H1 (cell line): ENCODE measurements around the gene RNF44. TPM values are rescaled to one million over a fixed set of nuclear protein-coding genes. Genes with fewer than 3 reads are reported as not detected.

Source experiments
- CTCF ChIA-PET: fragments of 300-600 bp; sonication (Branson Sonifier 250); formaldehyde crosslinking; loops from one replicate; lab custom pipeline; 2021; ENCODE audit not compliant: partially characterized antibody; lab: Charles Lee
- POLR2A ChIA-PET: fragments of 300-600 bp; sonication (Branson Sonifier 250); formaldehyde crosslinking; loops from one replicate; lab custom pipeline; 2021; ENCODE audit warnings: inconsistent platforms; ENCODE audit not compliant: partially characterized antibody; lab: Charles Lee
- DNase-seq, 2 experiments: peaks; one replicate each; pipeline versions ENCODE4 v3.0.0 to v3.0.0-alpha.2; 2010 to 2022; ENCODE audit warnings: low spot score in 2 of 2, low read depth in 1 of 2, mixed read lengths in 1 of 2
- FAIRE-seq: peaks from 2 replicates; lab custom pipeline; 2011; peaks lifted over from hg19 to GRCh38; lab: Jason Lieb, UNC
- H2AFZ ChIP-seq: 2 replicates; pipeline ENCODE4 v1.8.1; 2012; ENCODE audit warnings: low read length, inconsistent platforms
- H2AK5ac ChIP-seq: 2 replicates; pipeline ENCODE4 v1.6.1; 2013; ENCODE audit warnings: low read depth, low read length
- H2BK120ac ChIP-seq: replicated peaks from 2 replicates; pipeline ENCODE3; 2013; ENCODE audit warnings: low read depth, low read length, inconsistent platforms
- H2BK12ac ChIP-seq: 2 replicates; pipeline ENCODE4 v1.6.1; 2013; ENCODE audit warnings: low read depth, low read length
- H2BK15ac ChIP-seq: 2 replicates; pipeline ENCODE4 v1.6.1; 2013; ENCODE audit warnings: low read length
- H2BK20ac ChIP-seq: 2 replicates; pipeline ENCODE4 v1.6.1; 2013; ENCODE audit warnings: low read length
- H2BK5ac ChIP-seq: 2 replicates; pipeline ENCODE4 v1.6.1; 2013; ENCODE audit warnings: low read depth, low read length
- H3K14ac ChIP-seq: 2 replicates; pipeline ENCODE4 v1.6.1; 2013; ENCODE audit warnings: inconsistent platforms; ENCODE audit not compliant: insufficient read length
- H3K18ac ChIP-seq: 2 replicates; pipeline ENCODE4 v1.6.1; 2013; ENCODE audit warnings: low read length; ENCODE audit errors: extremely low read depth
- H3K23ac ChIP-seq: 2 replicates; pipeline ENCODE4 v1.6.1; 2013; ENCODE audit warnings: inconsistent platforms; ENCODE audit not compliant: insufficient read length
- H3K23me2 ChIP-seq: 2 replicates; pipeline ENCODE4 v1.6.1; 2013; ENCODE audit warnings: low read depth, low read length
- H3K27ac ChIP-seq: 2 replicates; pipeline ENCODE4 v1.6.1; 2011; ENCODE audit warnings: low read depth, low read length, inconsistent platforms
- H3K27me3 ChIP-seq, 4 experiments: replicated peaks in 1 of 4; 1 replicate in 1 of 4; 2 replicates in 3 of 4; pipeline versions ENCODE4 v1.6.1 to v1.8.1; 2011 to 2013; ENCODE audit warnings: low read length in 3 of 4, mild to moderate bottlenecking in 3 of 4, inconsistent platforms in 2 of 4, mixed read lengths in 2 of 4, moderate library complexity in 1 of 4; ENCODE audit not compliant: control insufficient read depth in 3 of 4, insufficient read depth in 3 of 4; ENCODE audit errors: extremely low read depth in 1 of 4
- H3K36me3 ChIP-seq, 4 experiments: 2 replicates each; pipeline versions ENCODE4 v1.6.1 to v1.8.1; 2011 to 2013; ENCODE audit warnings: mild to moderate bottlenecking in 4 of 4, low read length in 3 of 4, moderate library complexity in 2 of 4, control low read depth in 1 of 4, inconsistent platforms in 1 of 4; ENCODE audit not compliant: insufficient read depth in 4 of 4, control insufficient read depth in 2 of 4
- H3K4ac ChIP-seq: replicated peaks from 2 replicates; pipeline ENCODE3; 2013; ENCODE audit warnings: low read length, low read depth, mixed read lengths, inconsistent platforms; ENCODE audit not compliant: insufficient read length
- H3K4me1 ChIP-seq, 4 experiments: replicated peaks in 1 of 4; 1 replicate in 1 of 4; 2 replicates in 3 of 4; pipeline versions ENCODE4 v1.6.1 to v1.8.1; 2011 to 2013; ENCODE audit warnings: low read length in 3 of 4, inconsistent platforms in 2 of 4, mixed read lengths in 1 of 4; ENCODE audit not compliant: insufficient read depth in 4 of 4, control insufficient read depth in 3 of 4
- H3K4me2 ChIP-seq, 2 experiments: 2 replicates each; pipeline versions ENCODE4 v1.6.1 to v1.8.1; 2011 to 2013; ENCODE audit warnings: low read depth in 2 of 2, low read length in 2 of 2, control low read depth in 1 of 2, inconsistent platforms in 1 of 2, mild to moderate bottlenecking in 1 of 2; ENCODE audit not compliant: insufficient read depth in 1 of 2
- H3K4me3 ChIP-seq, 4 experiments: fragments of 200-600, 300-600 bp in 1 of 4; sonication (generic), shearing (Covaris generic), sonication (Bioruptor Twin) in 1 of 4; 2 replicates each; pipeline versions ENCODE4 v1.5.1 to v1.8.1; 2011 to 2016; ENCODE audit warnings: low read length in 4 of 4, low read depth in 3 of 4, control low read depth in 2 of 4, inconsistent platforms in 2 of 4, mild to moderate bottlenecking in 2 of 4, mixed read lengths in 1 of 4, moderate library complexity in 1 of 4; ENCODE audit not compliant: insufficient read depth in 2 of 4; ENCODE audit errors: extremely low read depth in 1 of 4
- H3K56ac ChIP-seq: replicated peaks from 2 replicates; pipeline ENCODE3; 2013; ENCODE audit warnings: low read depth, mild to moderate bottlenecking, mixed read lengths, low read length, inconsistent platforms; ENCODE audit not compliant: insufficient read length
- H3K79me1 ChIP-seq: 2 replicates; pipeline ENCODE4 v1.6.1; 2013; ENCODE audit warnings: low read depth, low read length, control low read depth
- H3K79me2 ChIP-seq, 2 experiments: 2 replicates each; pipeline versions ENCODE4 v1.6.1 to v1.8.1; 2012 to 2013; ENCODE audit warnings: low read length in 2 of 2, mild to moderate bottlenecking in 2 of 2, inconsistent platforms in 1 of 2; ENCODE audit not compliant: insufficient read depth in 2 of 2, control insufficient read depth in 1 of 2
- H3K9ac ChIP-seq, 4 experiments: replicated peaks in 1 of 4; 1 replicate in 1 of 4; 2 replicates in 3 of 4; pipeline versions ENCODE4 v1.6.1 to v1.8.1; 2011 to 2013; ENCODE audit warnings: low read depth in 3 of 4, low read length in 3 of 4, control low read depth in 2 of 4, mild to moderate bottlenecking in 2 of 4, moderate library complexity in 2 of 4, inconsistent platforms in 1 of 4; ENCODE audit errors: extremely low read depth in 1 of 4
- H3K9me3 ChIP-seq, 2 experiments: 2 replicates each; pipeline versions ENCODE4 v1.6.1 to v1.8.1; 2012 to 2013; ENCODE audit warnings: mild to moderate bottlenecking in 2 of 2, moderate library complexity in 2 of 2, control low read depth in 1 of 2, inconsistent platforms in 1 of 2, low read depth in 1 of 2, low read length in 1 of 2, mixed read lengths in 1 of 2; ENCODE audit not compliant: insufficient read depth in 2 of 2
- H4K20me1 ChIP-seq, 2 experiments: replicated peaks in 1 of 2; 2 replicates each; pipeline versions ENCODE3 to v1.8.1; 2011 to 2013; ENCODE audit warnings: inconsistent platforms in 2 of 2, low read length in 2 of 2, mild to moderate bottlenecking in 1 of 2; ENCODE audit not compliant: insufficient read depth in 2 of 2, control insufficient read depth in 1 of 2
- H4K5ac ChIP-seq: 2 replicates; pipeline ENCODE4 v1.6.1; 2013; ENCODE audit warnings: low read length, low read depth, mixed read lengths, inconsistent platforms; ENCODE audit not compliant: insufficient read length
- H4K8ac ChIP-seq: 2 replicates; pipeline ENCODE4 v1.8.0; 2013; ENCODE audit warnings: mild to moderate bottlenecking, moderate library complexity, low read length, inconsistent platforms; ENCODE audit not compliant: insufficient read depth; ENCODE audit errors: extremely low read depth
- H4K91ac ChIP-seq: replicated peaks from 2 replicates; pipeline ENCODE3; 2013; ENCODE audit warnings: low read length, mixed read lengths, inconsistent platforms; ENCODE audit not compliant: insufficient read length
- BCL11A ChIP-seq, 2 experiments: IDR thresholded peaks; one replicate each; pipeline ENCODE4 v1.6.1; 2011; ENCODE audit warnings: low read depth in 2 of 2, low read length in 2 of 2, mild to moderate bottlenecking in 2 of 2
- BRCA1 ChIP-seq: IDR thresholded peaks from 2 replicates; pipeline ENCODE4 v1.6.1; 2012; ENCODE audit warnings: low read depth, low read length, improper control_type of control experiment
- CEBPB ChIP-seq: IDR thresholded peaks from 2 replicates; pipeline ENCODE4 v1.6.1; 2012; ENCODE audit warnings: low read depth, low read length
- EZH2 ChIP-seq: fragments of 200-600 bp; sonication (generic); IDR thresholded peaks from 2 replicates; pipeline ENCODE4 v1.7.1; 2012; ENCODE audit warnings: low read depth, mild to moderate bottlenecking, moderate library complexity, low read length, inconsistent platforms; ENCODE audit not compliant: severe bottlenecking
- FOSL1 ChIP-seq: IDR thresholded peaks from 2 replicates; pipeline ENCODE4 v1.6.1; 2011; ENCODE audit warnings: mild to moderate bottlenecking, low read depth, low read length, moderate library complexity; ENCODE audit not compliant: insufficient read depth
- PHF8 ChIP-seq: fragments of 200-600 bp; sonication (generic); conservative IDR thresholded peaks from 2 replicates; pipeline ENCODE4 v1.7.1; 2012; ENCODE audit warnings: low read depth, mild to moderate bottlenecking, inconsistent platforms, low read length, moderate library complexity
- POU5F1 ChIP-seq: IDR thresholded peaks from 2 replicates; pipeline ENCODE4 v1.6.1; 2011; ENCODE audit warnings: low read depth, mild to moderate bottlenecking, low read length, moderate library complexity
- RAD21 ChIP-seq, 2 experiments: IDR thresholded peaks in 1 of 2; conservative IDR thresholded peaks in 1 of 2; 2 replicates each; pipeline ENCODE4 v1.6.1; 2011; ENCODE audit warnings: low read depth in 2 of 2, low read length in 2 of 2, improper control_type of control experiment in 1 of 2, inconsistent platforms in 1 of 2, mild to moderate bottlenecking in 1 of 2, moderate library complexity in 1 of 2
- RXRA ChIP-seq: IDR thresholded peaks from 2 replicates; pipeline ENCODE4 v1.6.1; 2011; ENCODE audit warnings: low read depth, mild to moderate bottlenecking, low read length, moderate library complexity; ENCODE audit not compliant: insufficient read depth
- SP4 ChIP-seq: IDR thresholded peaks from 2 replicates; pipeline ENCODE4 v1.6.1; 2012; ENCODE audit warnings: low read length, inconsistent platforms
- YY1 ChIP-seq: IDR thresholded peaks from 2 replicates; pipeline ENCODE4 v1.6.1; 2011; ENCODE audit warnings: low read depth, mild to moderate bottlenecking, low read length
- WGBS, 2 experiments: shearing (Covaris generic) in 1 of 2; methylation state at CpG; one replicate each; pipeline versions ENCODE4 v1.1.6 to v1.1.7; 2013 to 2015; ENCODE audit warnings: low lambda C conversion rate in 2 of 2, mixed read lengths in 2 of 2, inconsistent platforms in 1 of 2, low coverage in 1 of 2, missing lambda C conversion rate in 1 of 2; ENCODE audit not compliant: insufficient replicate concordance in 2 of 2, insufficient coverage in 1 of 2, insufficient read length in 1 of 2; ENCODE audit errors: extremely low coverage in 1 of 2, missing lambda C conversion rate in 1 of 2; 5-methylcytosine and 5-hydroxymethylcytosine counted together
- polyA plus RNA-seq, 7 experiments: library from polyadenylated mRNA; depleted of rRNA in 3 of 7; stranded (reverse) in 5 of 7; unstranded in 2 of 7; fragments of >200 nt in 5 of 7; fragments of 200-250 nt in 2 of 7; gene quantifications; 1 replicate in 5 of 7; 2 replicates in 1 of 7; 4 replicates in 1 of 7; pipeline versions ENCODE4 v1.2.1 to v1.2.3, GENCODE V29; 2011 to 2013; ENCODE audit warnings: missing spikeins in 2 of 7, mixed read lengths in 2 of 7
- total RNA-seq: library from RNA; stranded (reverse); fragmentation: NEBNext Ultra II Directional; extraction: Animal tissue kit (Norgen Biotek cat#: 25700); gene quantifications from 2 replicates; pipeline ENCODE4 v1.2.1, GENCODE V29; 2021
- TF ChIP-seq, protein P1 (sequence below): IDR thresholded peaks from 2 replicates; pipeline ENCODE4 v1.6.1; 2012; ENCODE audit warnings: low read length, inconsistent platforms

RNF44 gene
- total and polyA plus RNA-seq, 2 of the 8 experiments (the other 6 are each of a cell fraction or from before 2014, with no cell fraction given) = 54.7 to 164 TPM

DNA sequence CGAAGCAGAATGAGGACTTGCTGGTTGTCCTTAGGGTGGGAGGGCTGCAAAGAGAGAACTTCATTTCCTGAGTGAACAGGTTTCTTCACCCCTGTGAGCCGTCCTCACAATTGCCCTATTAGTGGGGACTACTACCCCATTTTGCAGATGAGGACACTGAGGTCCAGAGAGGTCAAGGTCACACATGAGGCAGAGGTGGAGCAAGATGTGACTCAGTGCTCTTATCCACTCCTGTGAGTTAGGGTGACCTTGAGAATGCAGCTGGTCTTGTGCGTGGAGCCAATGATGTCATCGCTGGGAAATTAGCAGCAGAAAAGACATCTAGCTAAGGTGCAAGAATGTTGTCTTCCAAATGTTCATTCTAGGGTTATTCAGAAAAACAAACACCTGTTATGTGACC lies 45.9 kb upstream of the RNF44 start:
- Histone ChIP-seq H4K91ac (no peak overlapping the region), H3K27ac (no peak overlapping the region), H3K79me2 (no peaks in the 10 kb centered on the region), H4K5ac (no peak overlapping the region), H3K9me3 (peaks cover 10 to 22% of the 10 kb centered on the region in 2 experiments), H3K4me1 (peaks cover 0 to 1% (median under 1%) of the 10 kb centered on the region in 4 experiments; a peak in 1 of 7 replicates), H3K27me3 (no peaks in the 10 kb centered on the region; a peak in 1 of 7 replicates), H3K23me2 (peaks cover under 1% of the 10 kb centered on the region; the same call in 1 of the 2 replicates), H3K14ac (no peak overlapping the region), H3K4me3 (no peak overlapping the region), H2BK15ac (no peak overlapping the region), H3K4ac (no peak overlapping the region), H3K4me2 (no peak overlapping the region), H2BK120ac (no peak overlapping the region), H2BK5ac (no peak overlapping the region), H2BK12ac (no peak overlapping the region), H3K56ac (no peak overlapping the region), H2AK5ac (no peak overlapping the region), H3K23ac (no peak overlapping the region), H4K20me1 (peaks cover 0 to 2% of the 10 kb centered on the region in 2 experiments), H4K8ac (no peak overlapping the region), H3K9ac (no peak overlapping the region), H3K18ac (no peak overlapping the region), H3K79me1 (no peaks in the 10 kb centered on the region), H2AFZ (no peak overlapping the region), H3K36me3 (no peaks in the 10 kb centered on the region), H2BK20ac (no peak overlapping the region)
- ChIA-PET POLR2A (no interaction called here), CTCF (interaction anchor here (0.6 to 2.6 kb wide), 4 partner anchors 8 to 17 kb away, joined by 3 to 13 read pairs (median 3); no protein-coding TSS in a partner anchor)
- WGBS, 2 experiments = 88% methylated on average over 4 of the region's 4 CpGs; no CpG with 5 or more reads in 1 of the 2 experiments
- DNase-seq (no peak), FAIRE-seq (no peak)
- TF ChIP-seq RAD21 (IDR thresholded peaks at IDR 0.05 in 1 of 2, conservative IDR thresholded peaks at IDR 0.05 in 1 of 2; ENCODE audit: low read depth in 2 of 2, low read length in 2 of 2) = no peak
- no peak for TF ChIP-seq POU5F1
- TF ChIP-seq EZH2 = no peak
- TF ChIP-seq, protein P1, sequence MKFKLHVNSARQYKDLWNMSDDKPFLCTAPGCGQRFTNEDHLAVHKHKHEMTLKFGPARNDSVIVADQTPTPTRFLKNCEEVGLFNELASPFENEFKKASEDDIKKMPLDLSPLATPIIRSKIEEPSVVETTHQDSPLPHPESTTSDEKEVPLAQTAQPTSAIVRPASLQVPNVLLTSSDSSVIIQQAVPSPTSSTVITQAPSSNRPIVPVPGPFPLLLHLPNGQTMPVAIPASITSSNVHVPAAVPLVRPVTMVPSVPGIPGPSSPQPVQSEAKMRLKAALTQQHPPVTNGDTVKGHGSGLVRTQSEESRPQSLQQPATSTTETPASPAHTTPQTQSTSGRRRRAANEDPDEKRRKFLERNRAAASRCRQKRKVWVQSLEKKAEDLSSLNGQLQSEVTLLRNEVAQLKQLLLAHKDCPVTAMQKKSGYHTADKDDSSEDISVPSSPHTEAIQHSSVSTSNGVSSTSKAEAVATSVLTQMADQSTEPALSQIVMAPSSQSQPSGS = no peak
- TF ChIP-seq PHF8 = no peak
- no peak for TF ChIP-seq BCL11A (IDR thresholded peaks at IDR 0.05; ENCODE audit: low read depth in 2 of 2, low read length in 2 of 2)
- TF ChIP-seq RXRA = no peak
- no peak for TF ChIP-seq BRCA1
- no peak for TF ChIP-seq SP4
- TF ChIP-seq FOSL1 = no peak
- TF ChIP-seq YY1 = no peak
- no peak for TF ChIP-seq CEBPB
